SK-N-SH treated with all-trans-retinoic acid at 6 μM for 48 hours (cell line): Measurements from ENCODE around the gene CIB1.

ENCODE experiments used
- ATAC-seq: fragments of 200-7000 bp; cut with Tn5 transposase; 3 replicates; pipeline ENCODE4 v1.9.1; 2020; ENCODE audit warnings: mild to moderate bottlenecking, moderate library complexity
- ARNTL ChIP-seq: fragments of 450-650 bp; formaldehyde crosslinking; IDR thresholded peaks from 2 replicates; pipeline ENCODE4 v1.5.0; 2020; ENCODE audit warnings: low read depth, mild to moderate bottlenecking, moderate library complexity, borderline replicate concordance
- BACH2 ChIP-seq: fragments of 250-450 bp; sonication (Bioruptor Pico); IDR thresholded peaks from 2 replicates; pipeline ENCODE4 v1.9.0; 2021; ENCODE audit warnings: mild to moderate bottlenecking, borderline replicate concordance
- CREB5 ChIP-seq: fragments of 250-450 bp; sonication (Bioruptor Pico); IDR thresholded peaks from 2 replicates; pipeline ENCODE4 v1.5.1; 2020; ENCODE audit warnings: low read depth, mild to moderate bottlenecking, moderate library complexity
- ESRRG ChIP-seq: fragments of 250-450 bp; sonication (Bioruptor Pico); IDR thresholded peaks from 2 replicates; pipeline ENCODE4 v1.6.1; 2021; ENCODE audit warnings: mild to moderate bottlenecking
- GLIS3 ChIP-seq: fragments of 250-450 bp; sonication (Bioruptor Pico); IDR thresholded peaks from 2 replicates; pipeline ENCODE4 v1.5.0; 2020; ENCODE audit warnings: mild to moderate bottlenecking, moderate library complexity
- ISL1 ChIP-seq: fragments of 250-450 bp; sonication (Bioruptor Pico); IDR thresholded peaks from 2 replicates; pipeline ENCODE4 v2.1.2; 2022; ENCODE audit warnings: mild to moderate bottlenecking, moderate library complexity
- OSR1 ChIP-seq: fragments of 250-450 bp; sonication (Bioruptor Pico); IDR thresholded peaks from 2 replicates; pipeline ENCODE4 v1.8.0; 2022; ENCODE audit warnings: moderate library complexity, mild to moderate bottlenecking, inconsistent platforms
- PATZ1 ChIP-seq: fragments of 250-450 bp; sonication (Bioruptor Pico); IDR thresholded peaks from 2 replicates; pipeline ENCODE4 v1.8.0; 2020; ENCODE audit warnings: mild to moderate bottlenecking, moderate library complexity, borderline replicate concordance
- POU6F1 ChIP-seq: fragments of 250-450 bp; sonication (Bioruptor Pico); IDR thresholded peaks from 2 replicates; pipeline ENCODE4 v1.8.0; 2021; ENCODE audit warnings: low read depth, mild to moderate bottlenecking, moderate library complexity, borderline replicate concordance
- PPARA ChIP-seq: fragments of 250-450 bp; sonication (Bioruptor Pico); IDR thresholded peaks from 2 replicates; pipeline ENCODE4 v1.5.0; 2020; ENCODE audit warnings: mild to moderate bottlenecking, borderline replicate concordance
- RARB ChIP-seq: fragments of 250-450 bp; sonication (Bioruptor Pico); IDR thresholded peaks from 2 replicates; pipeline ENCODE4 v1.8.0; 2021; ENCODE audit warnings: mild to moderate bottlenecking, moderate library complexity
- SNAI2 ChIP-seq: fragments of 250-450 bp; sonication (Bioruptor Pico); IDR thresholded peaks from 2 replicates; pipeline ENCODE4 v1.5.0; 2020; ENCODE audit warnings: mild to moderate bottlenecking, moderate library complexity
- TCF4 ChIP-seq: fragments of 250-450 bp; sonication (Bioruptor Pico); IDR thresholded peaks from 2 replicates; pipeline ENCODE4 v1.8.0; 2021; ENCODE audit warnings: mild to moderate bottlenecking, moderate library complexity, borderline replicate concordance
- TOX ChIP-seq: fragments of 250-450 bp; sonication (Bioruptor Pico); IDR thresholded peaks from 2 replicates; pipeline ENCODE4 v1.8.0; 2021; ENCODE audit warnings: mild to moderate bottlenecking, moderate library complexity, borderline replicate concordance
- TSHZ2 ChIP-seq: fragments of 250-450 bp; sonication (Bioruptor Pico); IDR thresholded peaks from 2 replicates; pipeline ENCODE4 v1.5.0; 2020; ENCODE audit warnings: mild to moderate bottlenecking, moderate library complexity
- ZC3H10 ChIP-seq: fragments of 250-450 bp; sonication (Bioruptor Pico); IDR thresholded peaks from 2 replicates; pipeline ENCODE4 v1.5.1; 2021; ENCODE audit warnings: mild to moderate bottlenecking, moderate library complexity
- ZFP30 ChIP-seq: fragments of 450-650 bp; formaldehyde crosslinking; IDR thresholded peaks from 2 replicates; pipeline ENCODE4 v1.5.0; 2022; ENCODE audit warnings: mild to moderate bottlenecking, moderate library complexity
- ZNF565 ChIP-seq: fragments of 450-650 bp; formaldehyde crosslinking; conservative IDR thresholded peaks from 2 replicates; pipeline ENCODE4 v1.5.0; 2020; ENCODE audit warnings: low read depth, mild to moderate bottlenecking, moderate library complexity
- ZNF70 ChIP-seq: fragments of 450-650 bp; formaldehyde crosslinking; IDR thresholded peaks from 2 replicates; pipeline ENCODE4 v1.5.0; 2020; ENCODE audit warnings: mild to moderate bottlenecking, moderate library complexity
- ZNF8 ChIP-seq: fragments of 450-650 bp; formaldehyde crosslinking; IDR thresholded peaks from 2 replicates; pipeline ENCODE4 v1.5.0; 2020; ENCODE audit warnings: mild to moderate bottlenecking, moderate library complexity

The CIB1 gene

GRCh38 chr15:90248789-90249202 lies 15.1 kb upstream of the CIB1 start:
- TF ChIP-seq ZNF70 (CRISPR knock-in tag) (no peak), PATZ1 (no peak), TOX (CRISPR knock-in tag) (no peak), POU6F1 (CRISPR knock-in tag) (no peak), ARNTL (CRISPR knock-in tag) (no peak), BACH2 (CRISPR knock-in tag) (no peak), GLIS3 (CRISPR knock-in tag) (no peak), ZFP30 (no peak), TSHZ2 (CRISPR knock-in tag) (no peak), CREB5 (CRISPR knock-in tag) (no peak), ZC3H10 (CRISPR knock-in tag) (no peak), PPARA (CRISPR knock-in tag) (no peak), ZNF565 (CRISPR knock-in tag) (no peak), TCF4 (no peak), ISL1 (CRISPR knock-in tag) (no peak), RARB (CRISPR knock-in tag) (no peak)
- peak; percentile 12; the same call in 2 of the 3 replicates for ATAC-seq

GRCh38 chr15:90243943-90244639 lies 10.3 kb upstream of the CIB1 start:
- ATAC-seq = no peak
- TF ChIP-seq TSHZ2 (CRISPR knock-in tag) (no peak), ESRRG (CRISPR knock-in tag) (no peak), SNAI2 (no peak), ZNF8 (CRISPR knock-in tag) (no peak), OSR1 (no peak), GLIS3 (CRISPR knock-in tag) (no peak), POU6F1 (CRISPR knock-in tag) (no peak)
